Thoracic aorta (tissue), 2 donors: ENCODE measurements around the gene SCN10A. TPM values are rescaled to one million over a fixed set of nuclear protein-coding genes. Genes with fewer than 3 reads are reported as not detected.

ENCODE experiments used
- ATAC-seq: fragments of 150-250 bp; one replicate; pipeline ENCODE4 v1.8.0; 2017; ENCODE audit warnings: low read depth; ENCODE audit not compliant: insufficient number of reproducible peaks, low FRiP score
- DNase-seq: peaks from one replicate; pipeline ENCODE4 v3.0.0-alpha.2; 2020; ENCODE audit warnings: low spot score
- H3K27ac ChIP-seq, 2 donors: fragments of 200-600 bp; sonication (generic); 1 replicate in 1 of 2; 2 replicates in 1 of 2; pipeline ENCODE4 v1.5.1; 2016; ENCODE audit warnings: mild to moderate bottlenecking in 2 of 2, moderate library complexity in 2 of 2
- H3K27me3 ChIP-seq: fragments of 200-600 bp; sonication (generic); replicated peaks from 2 replicates; pipeline ENCODE4 v1.6.0; 2016; ENCODE audit warnings: mild to moderate bottlenecking; ENCODE audit not compliant: insufficient read depth
- H3K36me3 ChIP-seq: fragments of 200-600 bp; sonication (generic); one replicate; pipeline ENCODE4 v1.5.1; 2016
- H3K4me1 ChIP-seq, 2 donors: fragments of 200-600 bp; sonication (generic); 1 replicate in 1 of 2; 2 replicates in 1 of 2; pipeline versions ENCODE4 v1.5.1 to v1.6.0; 2016; ENCODE audit warnings: low read depth in 2 of 2, mild to moderate bottlenecking in 1 of 2; ENCODE audit not compliant: control insufficient read depth in 1 of 2
- H3K4me3 ChIP-seq: fragments of 200-600 bp; sonication (generic); 2 replicates; pipeline ENCODE4 v1.5.1; 2016; ENCODE audit warnings: mild to moderate bottlenecking
- H3K9me3 ChIP-seq: fragments of 200-600 bp; sonication (generic); 2 replicates; pipeline ENCODE4 v1.5.1; 2016
- CTCF ChIP-seq: fragments of 200-600 bp; sonication (generic); IDR thresholded peaks from one replicate; pipeline ENCODE4 v1.5.1; 2019; ENCODE audit warnings: antibody characterized with exemption
- total RNA-seq, 2 donors: library from RNA; depleted of rRNA; stranded (reverse); fragments of >200 nt; gene quantifications; one replicate each; pipeline versions ENCODE4 v1.1.0 to v1.2.3, GENCODE V29; 2016

Gene SCN10A
- total RNA-seq, 2 donors from 2014 or later: not detected

- ATAC-seq (no peak), DNase-seq (no peak)
- Histone ChIP-seq H3K27ac (no peak overlapping the region), H3K36me3 (no peaks in the 10 kb centered on the region), H3K9me3 (no peaks in the 10 kb centered on the region), H3K4me1 (no peaks in the 10 kb centered on the region), H3K4me3 (no peak overlapping the region), H3K27me3 (no peaks in the 10 kb centered on the region)
- TF ChIP-seq CTCF: no peak
Measured at GRCh38 chr3:38763569-38763968, 52.4 kb downstream of the SCN10A start.

- Histone ChIP-seq H3K36me3 (no peaks in the 10 kb centered on the region), H3K27ac (no peak overlapping the region), H3K9me3 (no peaks in the 10 kb centered on the region), H3K4me3 (no peak overlapping the region), H3K27me3 (no peaks in the 10 kb centered on the region), H3K4me1 (no peaks in the 10 kb centered on the region)
- DNase-seq (no peak), ATAC-seq (no peak)
- no peak for TF ChIP-seq CTCF
Measured at GRCh38 chr3:38758557-38758956, 57.5 kb downstream of the SCN10A start.

GRCh38 chr3:38757721-38758120, 58.3 kb downstream of the SCN10A start:
- Histone ChIP-seq H3K27ac (no peak overlapping the region), H3K36me3 (no peaks in the 10 kb centered on the region), H3K27me3 (no peaks in the 10 kb centered on the region), H3K9me3 (no peaks in the 10 kb centered on the region), H3K4me3 (no peak overlapping the region), H3K4me1 (no peaks in the 10 kb centered on the region)
- no peak for TF ChIP-seq CTCF
- DNase-seq (no peak), ATAC-seq (no peak)

GRCh38 chr3:38756892-38757291, 59.1 kb downstream of the SCN10A start:
- ATAC-seq: no peak
- Histone ChIP-seq H3K27me3 (no peaks in the 10 kb centered on the region), H3K4me3 (no peak overlapping the region), H3K36me3 (no peaks in the 10 kb centered on the region), H3K9me3 (no peaks in the 10 kb centered on the region), H3K27ac (no peak overlapping the region), H3K4me1 (no peaks in the 10 kb centered on the region)
- no peak for DNase-seq
- no peak for TF ChIP-seq CTCF

- no peak overlapping the region for H3K27ac ChIP-seq
- H3K9me3 ChIP-seq: no peaks in the 10 kb centered on the region
- no peaks in the 10 kb centered on the region for H3K36me3 ChIP-seq
- no peak for DNase-seq
- ATAC-seq: no peak
- H3K27me3 ChIP-seq: no peaks in the 10 kb centered on the region
- no peak overlapping the region for H3K4me3 ChIP-seq
- no peaks in the 10 kb centered on the region for H3K4me1 ChIP-seq
- no peak for TF ChIP-seq CTCF
Measured at GRCh38 chr3:38755130-38755529, 60.9 kb downstream of the SCN10A start.
